ENCODE measurements around the gene ENTPD6. TPM values are rescaled to one million over a fixed set of nuclear protein-coding genes. Genes with fewer than 3 reads are reported as not detected.

Gene ENTPD6
- total RNA-seq (2014; rRNA removed) (122 and 150 TPM in 2 replicates), Bru-seq, nascent RNA (percentile 87 among the genes with signal in this experiment), BruChase-seq, experiment 1, labeled RNA remaining after a 6-hour chase (percentile 85 among the genes with signal in this experiment), BruChase-seq, experiment 2, labeled RNA remaining after a 2-hour chase (percentile 91 among the genes with signal in this experiment)
- long read RNA-seq, transcript ENTPD6-202 (15 exons, 2,766 nt) = minor isoform, 49 of 628 reads
- long read RNA-seq, transcript ENTPD6-203 (15 exons, 2,750 nt) = minor isoform, 42 of 628 reads
- long read RNA-seq, transcript ENTPD6-201 (14 exons, 2,708 nt) = major isoform, 68 of 628 reads
- long read RNA-seq, transcript ENTPD6-217 (4 exons, 2,588 nt) = minor isoform, 23 of 628 reads
- long read RNA-seq, partial matches to known transcripts = 114 of 628 reads
- long read RNA-seq, other reads (novel, unspliced or antisense) = 324 of 628 reads

DNA sequence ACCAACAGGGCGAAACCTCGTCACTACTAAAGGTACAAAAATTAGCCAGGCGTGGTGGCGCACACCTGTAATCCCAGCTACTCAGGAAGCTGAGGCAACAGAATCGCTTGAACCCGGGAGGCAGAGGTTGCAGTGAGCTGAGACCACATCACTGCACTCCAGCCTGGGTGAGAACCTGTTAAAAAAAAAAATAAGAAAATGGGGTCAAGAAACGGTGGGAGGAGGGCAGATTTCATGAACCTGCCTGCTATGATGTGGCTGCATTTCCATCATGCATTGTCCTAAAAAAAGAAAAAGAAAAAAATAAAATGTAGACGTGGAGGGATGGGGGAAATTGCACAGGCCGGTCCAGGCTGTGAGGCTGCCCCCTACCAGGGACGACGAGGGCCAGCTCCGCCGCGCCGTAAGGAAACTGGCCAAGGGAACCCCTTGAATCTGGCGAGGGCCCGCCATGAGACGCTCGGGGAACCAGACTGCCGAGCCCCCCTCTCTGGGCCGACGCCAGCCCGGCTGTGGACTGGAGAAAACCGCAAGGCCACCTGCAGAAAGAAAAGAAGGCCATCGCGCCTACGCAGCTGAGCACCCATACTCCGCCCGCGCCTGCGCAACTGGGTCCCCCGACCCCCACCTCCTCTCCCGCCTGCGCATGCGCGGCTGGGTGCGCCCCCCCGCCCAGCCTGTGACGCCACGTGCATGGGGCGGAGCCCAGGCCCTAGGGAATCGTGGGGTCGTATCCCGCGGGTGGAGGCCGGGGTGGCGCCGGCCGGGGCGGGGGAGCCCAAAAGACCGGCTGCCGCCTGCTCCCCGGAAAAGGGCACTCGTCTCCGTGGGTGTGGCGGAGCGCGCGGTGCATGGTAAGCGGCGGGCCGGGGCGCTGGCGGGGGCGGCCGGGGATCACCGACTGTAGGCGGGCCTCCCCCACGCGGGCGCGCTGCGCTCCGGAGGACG lies at the start of gene ENTPD6:
TSS of gene ENTPD6 (plus strand) at position 699 of the 948 bp plus-strand sequence. CDS start 10,825 bp downstream, outside the sequence.
- Histone ChIP-seq H3F3A (ENCODE audit: low read length, unreplicated experiment) (no peaks in the 10 kb centered on the region), H4K20me1 (ENCODE audit: low read length) (no peaks in the 10 kb centered on the region; the same call in 1 of the 2 replicates), H3K79me2 (ENCODE audit: low read length) (peaks cover 47% of the 10 kb centered on the region), H3K4me1 (ENCODE audit: insufficient read depth, low read length) (peaks cover 37% of the 10 kb centered on the region), H3K27me3 (ENCODE audit: low read length) (no peaks in the 10 kb centered on the region), H2AFZ (ENCODE audit: low read length) (peak within 1 kb of the TSS; percentile 70), H3K9ac (ENCODE audit: low read length) (peak within 1 kb of the TSS; percentile 95), H3K4me2 (ENCODE audit: low read length) (peak within 1 kb of the TSS; percentile 88), H3K36me3 (ENCODE audit: low read depth, low read length) (no peaks in the 10 kb centered on the region), H3K4me3 (ENCODE audit: low read length) (peak within 1 kb of the TSS; percentile 86), H3K9me2 (replicated peaks; ENCODE audit: low read length) (no peaks in the 10 kb centered on the region), H3K27ac (ENCODE audit: low read length) (peak within 1 kb of the TSS; percentile 76), H3K9me3 (ENCODE audit: low read length) (no peaks in the 10 kb centered on the region)
- DNase-seq (peak; percentile 93), ATAC-seq (peak; percentile 67)
- intact Hi-C loops (cut with micrococcal nuclease) = loop anchor here (5.0 to 10.0 kb wide), 3 partner anchors 37 to 203 kb away; partner anchors contain the start of genes ABHD12 and APMAP
- BruUV-seq (replicated peaks) = TSS peak; percentile 70
- CTCF ChIA-PET = interaction anchor here (1.6 kb wide), 1 partner anchor 52 kb away, joined by 5 read pairs; no protein-coding TSS in a partner anchor
- POLR2A ChIA-PET (ENCODE audit: unreplicated experiment) = interaction anchor here (0.6 to 0.7 kb wide), 3 partner anchors 16 to 53 kb away, joined by 3 to 4 read pairs (median 3); partner anchors contain the start of gene PYGB
- no peak for TF ChIP-seq EZH2 (IDR thresholded peaks at IDR 0.05; ENCODE audit: low read length, unreplicated experiment)
- TF ChIP-seq, protein P1, sequence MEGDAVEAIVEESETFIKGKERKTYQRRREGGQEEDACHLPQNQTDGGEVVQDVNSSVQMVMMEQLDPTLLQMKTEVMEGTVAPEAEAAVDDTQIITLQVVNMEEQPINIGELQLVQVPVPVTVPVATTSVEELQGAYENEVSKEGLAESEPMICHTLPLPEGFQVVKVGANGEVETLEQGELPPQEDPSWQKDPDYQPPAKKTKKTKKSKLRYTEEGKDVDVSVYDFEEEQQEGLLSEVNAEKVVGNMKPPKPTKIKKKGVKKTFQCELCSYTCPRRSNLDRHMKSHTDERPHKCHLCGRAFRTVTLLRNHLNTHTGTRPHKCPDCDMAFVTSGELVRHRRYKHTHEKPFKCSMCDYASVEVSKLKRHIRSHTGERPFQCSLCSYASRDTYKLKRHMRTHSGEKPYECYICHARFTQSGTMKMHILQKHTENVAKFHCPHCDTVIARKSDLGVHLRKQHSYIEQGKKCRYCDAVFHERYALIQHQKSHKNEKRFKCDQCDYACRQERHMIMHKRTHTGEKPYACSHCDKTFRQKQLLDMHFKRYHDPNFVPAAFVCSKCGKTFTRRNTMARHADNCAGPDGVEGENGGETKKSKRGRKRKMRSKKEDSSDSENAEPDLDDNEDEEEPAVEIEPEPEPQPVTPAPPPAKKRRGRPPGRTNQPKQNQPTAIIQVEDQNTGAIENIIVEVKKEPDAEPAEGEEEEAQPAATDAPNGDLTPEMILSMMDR (conservative IDR thresholded peaks at IDR 0.05; ENCODE audit: low read depth, low read length) = peak; percentile 41; the same call in 1 of the 2 replicates

DNA sequence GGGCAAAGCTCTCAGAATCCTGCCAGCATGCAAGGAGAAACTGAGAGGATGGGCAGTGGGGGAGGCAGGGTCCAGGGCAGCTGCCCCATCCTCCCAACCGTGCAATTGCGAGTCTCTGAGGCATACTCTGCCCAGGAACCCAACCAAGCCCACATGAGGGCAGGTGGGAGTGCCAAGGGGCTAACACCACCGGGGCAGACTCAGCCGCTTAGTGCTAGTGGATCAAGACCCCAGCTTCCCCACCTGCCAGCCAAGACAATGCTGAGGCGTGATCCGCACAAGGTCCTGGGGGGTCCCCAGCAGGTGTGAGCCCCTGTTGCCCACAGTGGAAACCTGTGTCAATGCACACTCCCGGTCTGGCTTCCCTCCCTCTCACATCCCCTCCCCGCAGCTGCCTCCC lies 48.5 kb upstream of the ENTPD6 start:
- Histone ChIP-seq H3K4me2 (ENCODE audit: low read length) (no peak overlapping the region), H3K9ac (ENCODE audit: low read length) (no peak overlapping the region), H2AFZ (ENCODE audit: low read length) (no peak overlapping the region), H4K20me1 (ENCODE audit: low read length) (no peaks in the 10 kb centered on the region), H3K4me3 (ENCODE audit: low read length) (no peak overlapping the region), H3K4me1 (ENCODE audit: insufficient read depth, low read length) (no peaks in the 10 kb centered on the region), H3K9me3 (ENCODE audit: low read length) (no peaks in the 10 kb centered on the region), H3K27me3 (ENCODE audit: low read length) (no peaks in the 10 kb centered on the region), H3K36me3 (ENCODE audit: low read depth, low read length) (no peaks in the 10 kb centered on the region), H3F3A (ENCODE audit: low read length, unreplicated experiment) (no peaks in the 10 kb centered on the region), H3K79me2 (ENCODE audit: low read length) (no peaks in the 10 kb centered on the region), H3K27ac (ENCODE audit: low read length) (no peak overlapping the region), H3K9me2 (replicated peaks; ENCODE audit: low read length) (no peaks in the 10 kb centered on the region)
- DNase-seq (no peak), ATAC-seq (no peak)
- ChIA-PET CTCF (no interaction called here), POLR2A (ENCODE audit: unreplicated experiment) (no interaction called here)
- intact Hi-C loops (cut with micrococcal nuclease) = no loop called here
- TF ChIP-seq EZH2 (IDR thresholded peaks at IDR 0.05; ENCODE audit: low read length, unreplicated experiment) = no peak
- TF ChIP-seq, protein P1 (conservative IDR thresholded peaks at IDR 0.05; ENCODE audit: low read depth, low read length) = no peak
- TF ChIP-seq EZH2phosphoT487 (IDR thresholded peaks at IDR 0.05; ENCODE audit: borderline replicate concordance, low read length) = no peak
- BruUV-seq (replicated peaks) = no TSS peak
